Measurements from ENCODE around the gene CEP250.

CEP250 gene

GRCh38 chr20:35467339-35468224 is 12.2 kb downstream of the CEP250 start:
- Histone ChIP-seq H3K27me3 (ENCODE audit: control insufficient read depth in 2 of 2, insufficient read depth in 2 of 2, low read length in 2 of 2) (no peaks in the 10 kb centered on the region), H3K9ac (ENCODE audit: low read depth in 1 of 2, low read length in 2 of 2) (no peak overlapping the region), H3K4me1 (ENCODE audit: control insufficient read depth in 2 of 2, insufficient read depth in 2 of 2, low read length in 2 of 2) (no peaks in the 10 kb centered on the region), H3K9me3 (ENCODE audit: control insufficient read depth in 2 of 2, low read length in 2 of 2) (no peaks in the 10 kb centered on the region), H3K36me3 (ENCODE audit: control insufficient read depth in 2 of 2, insufficient read depth in 2 of 2, low read length in 2 of 2) (peaks cover 23 to 34% of the 10 kb centered on the region in 2 donors), H3K4me3 (ENCODE audit: low read length in 2 of 2) (no peak overlapping the region), H3K27ac (ENCODE audit: low read depth in 2 of 2, low read length in 2 of 2) (no peak overlapping the region)

- Histone ChIP-seq H3K27ac (ENCODE audit: low read depth in 2 of 2, low read length in 2 of 2) (no peak overlapping the region), H3K27me3 (ENCODE audit: control insufficient read depth in 2 of 2, insufficient read depth in 2 of 2, low read length in 2 of 2) (no peaks in the 10 kb centered on the region), H3K4me3 (ENCODE audit: low read length in 2 of 2) (no peak overlapping the region), H3K4me1 (ENCODE audit: control insufficient read depth in 2 of 2, insufficient read depth in 2 of 2, low read length in 2 of 2) (no peaks in the 10 kb centered on the region), H3K36me3 (ENCODE audit: control insufficient read depth in 2 of 2, insufficient read depth in 2 of 2, low read length in 2 of 2) (peaks cover 30 to 46% of the 10 kb centered on the region in 2 donors), H3K9me3 (ENCODE audit: control insufficient read depth in 2 of 2, low read length in 2 of 2) (no peaks in the 10 kb centered on the region), H3K9ac (ENCODE audit: low read depth in 1 of 2, low read length in 2 of 2) (no peak overlapping the region)
Measured at GRCh38 chr20:35468671-35469334, 13.4 kb downstream of the CEP250 start.

GRCh38 chr20:35472209-35472608 is 16.8 kb downstream of the CEP250 start:
- H3K36me3 ChIP-seq (ENCODE audit: control insufficient read depth in 2 of 2, insufficient read depth in 2 of 2, low read length in 2 of 2) = peaks cover 44 to 57% of the 10 kb centered on the region in 2 donors

GRCh38 chr20:35473684-35474083 is 18.3 kb downstream of the CEP250 start:
- no peaks in the 10 kb centered on the region for H3K27me3 ChIP-seq (ENCODE audit: control insufficient read depth in 2 of 2, insufficient read depth in 2 of 2, low read length in 2 of 2)
- peaks cover 50 to 64% of the 10 kb centered on the region in 2 donors for H3K36me3 ChIP-seq (ENCODE audit: control insufficient read depth in 2 of 2, insufficient read depth in 2 of 2, low read length in 2 of 2)
- H3K9me3 ChIP-seq (ENCODE audit: control insufficient read depth in 2 of 2, low read length in 2 of 2) = no peaks in the 10 kb centered on the region
- H3K9ac ChIP-seq (ENCODE audit: low read depth in 1 of 2, low read length in 2 of 2) = no peak overlapping the region
- no peaks in the 10 kb centered on the region for H3K4me1 ChIP-seq (ENCODE audit: control insufficient read depth in 2 of 2, insufficient read depth in 2 of 2, low read length in 2 of 2)
- no peak overlapping the region for H3K27ac ChIP-seq (ENCODE audit: low read depth in 2 of 2, low read length in 2 of 2)
- no peak overlapping the region for H3K4me3 ChIP-seq (ENCODE audit: low read length in 2 of 2)

More at GRCh38 chr20:35472209-35472608, 16.8 kb downstream of the CEP250 start:
- H3K27me3 ChIP-seq (ENCODE audit: control insufficient read depth in 2 of 2, insufficient read depth in 2 of 2, low read length in 2 of 2) = no peaks in the 10 kb centered on the region
- H3K4me1 ChIP-seq (ENCODE audit: control insufficient read depth in 2 of 2, insufficient read depth in 2 of 2, low read length in 2 of 2) = no peaks in the 10 kb centered on the region
- H3K4me3 ChIP-seq (ENCODE audit: low read length in 2 of 2) = no peak overlapping the region
- H3K9me3 ChIP-seq (ENCODE audit: control insufficient read depth in 2 of 2, low read length in 2 of 2) = no peaks in the 10 kb centered on the region
- no peak overlapping the region for H3K27ac ChIP-seq (ENCODE audit: low read depth in 2 of 2, low read length in 2 of 2)
- no peak overlapping the region for H3K9ac ChIP-seq (ENCODE audit: low read depth in 1 of 2, low read length in 2 of 2)

- H3K9ac ChIP-seq (ENCODE audit: low read depth in 1 of 2, low read length in 2 of 2) = no peak overlapping the region
- H3K9me3 ChIP-seq (ENCODE audit: control insufficient read depth in 2 of 2, low read length in 2 of 2) = no peaks in the 10 kb centered on the region
- H3K27ac ChIP-seq (ENCODE audit: low read depth in 2 of 2, low read length in 2 of 2) = no peak overlapping the region
- H3K4me1 ChIP-seq (ENCODE audit: control insufficient read depth in 2 of 2, insufficient read depth in 2 of 2, low read length in 2 of 2) = no peaks in the 10 kb centered on the region
- no peak overlapping the region for H3K4me3 ChIP-seq (ENCODE audit: low read length in 2 of 2)
- peaks cover 56 to 69% of the 10 kb centered on the region in 2 donors for H3K36me3 ChIP-seq (ENCODE audit: control insufficient read depth in 2 of 2, insufficient read depth in 2 of 2, low read length in 2 of 2)
- no peaks in the 10 kb centered on the region for H3K27me3 ChIP-seq (ENCODE audit: control insufficient read depth in 2 of 2, insufficient read depth in 2 of 2, low read length in 2 of 2)
Measured at GRCh38 chr20:35474303-35474871, 19.0 kb downstream of the CEP250 start.

GRCh38 chr20:35476288-35476687 is 20.9 kb downstream of the CEP250 start:
- no peaks in the 10 kb centered on the region for H3K4me1 ChIP-seq (ENCODE audit: control insufficient read depth in 2 of 2, insufficient read depth in 2 of 2, low read length in 2 of 2)
- H3K9me3 ChIP-seq (ENCODE audit: control insufficient read depth in 2 of 2, low read length in 2 of 2) = no peaks in the 10 kb centered on the region
- H3K27ac ChIP-seq (ENCODE audit: low read depth in 2 of 2, low read length in 2 of 2) = no peak overlapping the region
- H3K27me3 ChIP-seq (ENCODE audit: control insufficient read depth in 2 of 2, insufficient read depth in 2 of 2, low read length in 2 of 2) = no peaks in the 10 kb centered on the region
- H3K36me3 ChIP-seq (ENCODE audit: control insufficient read depth in 2 of 2, insufficient read depth in 2 of 2, low read length in 2 of 2) = peaks cover 66% of the 10 kb centered on the region in 2 donors
- no peak overlapping the region for H3K9ac ChIP-seq (ENCODE audit: low read depth in 1 of 2, low read length in 2 of 2)
- H3K4me3 ChIP-seq (ENCODE audit: low read length in 2 of 2) = no peak overlapping the region

- Histone ChIP-seq H3K27me3 (ENCODE audit: control insufficient read depth in 2 of 2, insufficient read depth in 2 of 2, low read length in 2 of 2) (no peaks in the 10 kb centered on the region), H3K9me3 (ENCODE audit: control insufficient read depth in 2 of 2, low read length in 2 of 2) (no peaks in the 10 kb centered on the region), H3K4me1 (ENCODE audit: control insufficient read depth in 2 of 2, insufficient read depth in 2 of 2, low read length in 2 of 2) (no peaks in the 10 kb centered on the region), H3K9ac (ENCODE audit: low read depth in 1 of 2, low read length in 2 of 2) (no peak overlapping the region), H3K36me3 (ENCODE audit: control insufficient read depth in 2 of 2, insufficient read depth in 2 of 2, low read length in 2 of 2) (peaks cover 45 to 54% of the 10 kb centered on the region in 2 donors), H3K4me3 (ENCODE audit: low read length in 2 of 2) (no peak overlapping the region), H3K27ac (ENCODE audit: low read depth in 2 of 2, low read length in 2 of 2) (no peak overlapping the region)
Measured at GRCh38 chr20:35478804-35479472, 23.5 kb downstream of the CEP250 start.

GRCh38 chr20:35479798-35480197 is 24.4 kb downstream of the CEP250 start:
- Histone ChIP-seq H3K36me3 (ENCODE audit: control insufficient read depth in 2 of 2, insufficient read depth in 2 of 2, low read length in 2 of 2) (peaks cover 40 to 47% of the 10 kb centered on the region in 2 donors), H3K27ac (ENCODE audit: low read depth in 2 of 2, low read length in 2 of 2) (no peak overlapping the region), H3K9ac (ENCODE audit: low read depth in 1 of 2, low read length in 2 of 2) (no peak overlapping the region), H3K9me3 (ENCODE audit: control insufficient read depth in 2 of 2, low read length in 2 of 2) (no peaks in the 10 kb centered on the region), H3K4me1 (ENCODE audit: control insufficient read depth in 2 of 2, insufficient read depth in 2 of 2, low read length in 2 of 2) (no peaks in the 10 kb centered on the region), H3K4me3 (ENCODE audit: low read length in 2 of 2) (no peak overlapping the region), H3K27me3 (ENCODE audit: control insufficient read depth in 2 of 2, insufficient read depth in 2 of 2, low read length in 2 of 2) (no peaks in the 10 kb centered on the region)

GRCh38 chr20:35487479-35487878 is 32.1 kb downstream of the CEP250 start:
- H3K9me3 ChIP-seq (ENCODE audit: control insufficient read depth in 2 of 2, low read length in 2 of 2) = no peaks in the 10 kb centered on the region
- H3K4me1 ChIP-seq (ENCODE audit: control insufficient read depth in 2 of 2, insufficient read depth in 2 of 2, low read length in 2 of 2) = no peaks in the 10 kb centered on the region
- no peaks in the 10 kb centered on the region for H3K27me3 ChIP-seq (ENCODE audit: control insufficient read depth in 2 of 2, insufficient read depth in 2 of 2, low read length in 2 of 2)
- H3K27ac ChIP-seq (ENCODE audit: low read depth in 2 of 2, low read length in 2 of 2) = no peak overlapping the region
- no peak overlapping the region for H3K9ac ChIP-seq (ENCODE audit: low read depth in 1 of 2, low read length in 2 of 2)
- no peak overlapping the region for H3K4me3 ChIP-seq (ENCODE audit: low read length in 2 of 2)
- H3K36me3 ChIP-seq (ENCODE audit: control insufficient read depth in 2 of 2, insufficient read depth in 2 of 2, low read length in 2 of 2) = peaks cover 20 to 23% of the 10 kb centered on the region in 2 donors
